Measurements from ENCODE around the gene SLC4A11. TPM values are rescaled to one million over a fixed set of nuclear protein-coding genes. Genes with fewer than 3 reads are reported as not detected.

Gene SLC4A11
- polyA plus RNA-seq, 2 of the 4 experiments (the other 2 are of a cell fraction), result 2.0 to 10.7 TPM

GRCh38 chr20:3248993-3249347, 10.0 kb upstream of the SLC4A11 start:
- FAIRE-seq (no peak), DNase-seq (ENCODE audit: low read depth in 1 of 2, low spot score in 1 of 2) (no peak), ATAC-seq (no peak)
- no peak for TF ChIP-seq CBX2 (IDR thresholded peaks at IDR 0.05; ENCODE audit: borderline replicate concordance, low read depth)
- TF ChIP-seq NFE2L2 (conservative IDR thresholded peaks at IDR 0.05; ENCODE audit: low read length), result no peak
- no peak for TF ChIP-seq BHLHE40 (IDR thresholded peaks at IDR 0.05; ENCODE audit: low read depth, low read length)
- TF ChIP-seq HOXA7 (CRISPR knock-in tag; IDR thresholded peaks at IDR 0.05), result no peak
- no peak for TF ChIP-seq HOXB5 (CRISPR knock-in tag; IDR thresholded peaks at IDR 0.05)
- no peak for TF ChIP-seq HEYL (CRISPR knock-in tag; IDR thresholded peaks at IDR 0.05)
- no peak for TF ChIP-seq JUN (IDR thresholded peaks at IDR 0.05)
- no peak for TF ChIP-seq RAD21 (conservative IDR thresholded peaks at IDR 0.05 in 1 of 2, IDR thresholded peaks at IDR 0.05 in 1 of 2)
- TF ChIP-seq CBX8 (IDR thresholded peaks at IDR 0.05), result no peak
- TF ChIP-seq HDAC2 (IDR thresholded peaks at IDR 0.05), result no peak
- no peak for TF ChIP-seq ATOH8 (CRISPR knock-in tag; IDR thresholded peaks at IDR 0.05; ENCODE audit: low read depth)
- no peak for TF ChIP-seq POLR2AphosphoS2 (conservative IDR thresholded peaks at IDR 0.05; ENCODE audit: low read length)
- TF ChIP-seq GATA3 (IDR thresholded peaks at IDR 0.05; ENCODE audit: borderline replicate concordance), result no peak
- TF ChIP-seq CEBPB (IDR thresholded peaks at IDR 0.05), result no peak
- H3K4me3 ChIP-seq, result no peak overlapping the region
- ChIA-PET CTCF (interaction anchor here (0.7 to 7.6 kb wide), 11 partner anchors 9 to 91 kb away, joined by 3 to 69 read pairs (median 6); partner anchors contain the start of gene SLC4A11), POLR2A (no interaction called here)
- no peak overlapping the region for H3K4me2 ChIP-seq
- no peaks in the 10 kb centered on the region for H3K9me3 ChIP-seq
- H3K4me1 ChIP-seq, result peaks cover 8% of the 10 kb centered on the region; the same call in 1 of the 3 replicates
- WGBS (ENCODE audit: missing lambda C conversion rate), result 82% methylated on average over 18 of the region's 18 CpGs
- H3K27ac ChIP-seq, result no peak overlapping the region

GRCh38 chr20:3248167-3248992, 9.4 kb upstream of the SLC4A11 start:
- no peak overlapping the region for H3K4me3 ChIP-seq
- no peak overlapping the region for H3K27ac ChIP-seq
- FAIRE-seq (no peak), DNase-seq (ENCODE audit: low read depth in 1 of 2, low spot score in 1 of 2) (no peak), ATAC-seq (no peak)
- 91% methylated on average over 50 of the region's 53 CpGs for WGBS (ENCODE audit: missing lambda C conversion rate)
- H3K4me2 ChIP-seq, result no peak overlapping the region
- no peak for TF ChIP-seq ZNF302 (CRISPR knock-in tag; IDR thresholded peaks at IDR 0.05)
- TF ChIP-seq ATOH8 (CRISPR knock-in tag; IDR thresholded peaks at IDR 0.05; ENCODE audit: low read depth), result no peak
- TF ChIP-seq E2F6 (IDR thresholded peaks at IDR 0.05; ENCODE audit: borderline replicate concordance, low read depth), result no peak
- TF ChIP-seq MAFK (IDR thresholded peaks at IDR 0.05; ENCODE audit: partially characterized antibody), result no peak
- TF ChIP-seq JUN (IDR thresholded peaks at IDR 0.05), result no peak
- TF ChIP-seq HES2 (IDR thresholded peaks at IDR 0.05), result no peak
- no peak for TF ChIP-seq PHF8 (IDR thresholded peaks at IDR 0.05; ENCODE audit: borderline replicate concordance, low read depth)
- TF ChIP-seq POLR2AphosphoS2 (conservative IDR thresholded peaks at IDR 0.05; ENCODE audit: low read length), result no peak
- no peak for TF ChIP-seq HOXA7 (CRISPR knock-in tag; IDR thresholded peaks at IDR 0.05)
- ChIA-PET POLR2A (no interaction called here), CTCF (interaction anchor here (1.0 to 7.6 kb wide), 6 partner anchors 12 to 68 kb away, joined by 3 to 69 read pairs (median 6); no protein-coding TSS in a partner anchor)
- peaks cover 8% of the 10 kb centered on the region; the same call in 1 of the 3 replicates for H3K4me1 ChIP-seq
- no peaks in the 10 kb centered on the region for H3K9me3 ChIP-seq

GRCh38 chr20:3247638-3248037, 8.6 kb upstream of the SLC4A11 start:
- H3K4me1 ChIP-seq, result peaks cover 8% of the 10 kb centered on the region
- H3K4me3 ChIP-seq, result no peak overlapping the region
- 88% methylated on average over 4 of the region's 4 CpGs for WGBS (ENCODE audit: missing lambda C conversion rate)
- DNase-seq (ENCODE audit: low read depth in 1 of 2, low spot score in 1 of 2) (no peak), ATAC-seq (peak in 1 of 2 experiments; percentile 8; a peak in 1 of 6 replicates), FAIRE-seq (no peak)
- TF ChIP-seq NR3C1 (IDR thresholded peaks at IDR 0.05) (no peak), CBX8 (IDR thresholded peaks at IDR 0.05) (no peak), ZSCAN20 (CRISPR knock-in tag; IDR thresholded peaks at IDR 0.05) (no peak), RCOR1 (IDR thresholded peaks at IDR 0.05; ENCODE audit: low read depth, low read length) (no peak), ZC3H11A (IDR thresholded peaks at IDR 0.05) (no peak), GATA3 (IDR thresholded peaks at IDR 0.05; ENCODE audit: borderline replicate concordance) (no peak), SMC3 (IDR thresholded peaks at IDR 0.05) (no peak), TFCP2L1 (CRISPR knock-in tag; IDR thresholded peaks at IDR 0.05) (no peak), CBX2 (IDR thresholded peaks at IDR 0.05; ENCODE audit: borderline replicate concordance, low read depth) (no peak), MYC (IDR thresholded peaks at IDR 0.05; ENCODE audit: borderline replicate concordance, low read length) (no peak), FOSB (CRISPR knock-in tag; IDR thresholded peaks at IDR 0.05) (no peak)
- H3K27ac ChIP-seq, result no peak overlapping the region
- POLR2A ChIA-PET, result no interaction called here
- no peak overlapping the region for H3K4me2 ChIP-seq
- CTCF ChIA-PET, result interaction anchor here (0.6 to 7.6 kb wide), 5 partner anchors 22 to 429 kb away, joined by 3 to 69 read pairs (median 5); no protein-coding TSS in a partner anchor
- no peaks in the 10 kb centered on the region for H3K9me3 ChIP-seq
